ENCODE data around the gene SUN1.
"Not testable (repeated sequence)": the region's sequence is repeated elsewhere in the genome, so short reads cannot be mapped to it uniquely, and the experiment has no call there.

The SUN1 gene

GRCh38 chr7:871900-872537 lies 39.7 kb downstream of the SUN1 start:
- Histone ChIP-seq H3K27me3 (ENCODE audit: control insufficient read depth in 1 of 2, insufficient read depth in 2 of 2, low read length in 2 of 2) (no peaks in the 10 kb centered on the region), H3K9me3 (ENCODE audit: control insufficient read depth in 2 of 2, low read length in 2 of 2) (no peaks in the 10 kb centered on the region), H3K27ac (ENCODE audit: low read length) (peak overlapping the region; percentile 85), H3K4me1 (ENCODE audit: control insufficient read depth, insufficient read depth, low read length) (peaks cover 60% of the 10 kb centered on the region), H3K36me3 (ENCODE audit: control insufficient read depth in 2 of 2, insufficient read depth in 2 of 2, low read length in 2 of 2) (peaks cover 22 to 43% of the 10 kb centered on the region in 2 donors), H3K4me3 (ENCODE audit: low read length in 2 of 2) (no peak overlapping the region), H3K9ac (ENCODE audit: low read length in 2 of 2) (peak overlapping the region in 1 of 2 donors; percentile 42)

GRCh38 chr7:872685-873084 lies 40.4 kb downstream of the SUN1 start:
- H3K9ac ChIP-seq (ENCODE audit: low read length in 2 of 2); H3K4me3 ChIP-seq (ENCODE audit: low read length in 2 of 2); H3K9me3 ChIP-seq (ENCODE audit: control insufficient read depth in 2 of 2, low read length in 2 of 2); H3K27me3 ChIP-seq (ENCODE audit: control insufficient read depth in 1 of 2, insufficient read depth in 2 of 2, low read length in 2 of 2): not testable (repeated sequence)
- Histone ChIP-seq H3K27ac (ENCODE audit: low read length) (peak overlapping the region; percentile 85), H3K4me1 (ENCODE audit: control insufficient read depth, insufficient read depth, low read length) (peaks cover 53% of the 10 kb centered on the region), H3K36me3 (ENCODE audit: control insufficient read depth in 2 of 2, insufficient read depth in 2 of 2, low read length in 2 of 2) (peaks cover 18 to 38% of the 10 kb centered on the region in 2 donors)

GRCh38 chr7:873367-874002 lies 41.2 kb downstream of the SUN1 start:
- Histone ChIP-seq H3K9me3 (ENCODE audit: control insufficient read depth in 2 of 2, low read length in 2 of 2) (no peaks in the 10 kb centered on the region), H3K27me3 (ENCODE audit: control insufficient read depth in 1 of 2, insufficient read depth in 2 of 2, low read length in 2 of 2) (no peaks in the 10 kb centered on the region), H3K4me3 (ENCODE audit: low read length in 2 of 2) (no peak overlapping the region), H3K9ac (ENCODE audit: low read length in 2 of 2) (peak overlapping the region; percentile 14 to 19), H3K27ac (ENCODE audit: low read length) (peak overlapping the region; percentile 85), H3K4me1 (ENCODE audit: control insufficient read depth, insufficient read depth, low read length) (peaks cover 53% of the 10 kb centered on the region), H3K36me3 (ENCODE audit: control insufficient read depth in 2 of 2, insufficient read depth in 2 of 2, low read length in 2 of 2) (peaks cover 18 to 38% of the 10 kb centered on the region in 2 donors)

- Histone ChIP-seq H3K9ac (ENCODE audit: low read length in 2 of 2) (peak overlapping the region; percentile 14 to 19), H3K27ac (ENCODE audit: low read length) (peak overlapping the region; percentile 85), H3K9me3 (ENCODE audit: control insufficient read depth in 2 of 2, low read length in 2 of 2) (no peaks in the 10 kb centered on the region), H3K4me1 (ENCODE audit: control insufficient read depth, insufficient read depth, low read length) (peaks cover 54% of the 10 kb centered on the region), H3K27me3 (ENCODE audit: control insufficient read depth in 1 of 2, insufficient read depth in 2 of 2, low read length in 2 of 2) (no peaks in the 10 kb centered on the region), H3K4me3 (ENCODE audit: low read length in 2 of 2) (no peak overlapping the region), H3K36me3 (ENCODE audit: control insufficient read depth in 2 of 2, insufficient read depth in 2 of 2, low read length in 2 of 2) (peaks cover 17 to 38% of the 10 kb centered on the region in 2 donors)
These were observed 41.9 kb downstream of the SUN1 start for GRCh38 chr7:874031-874749.

GRCh38 chr7:875051-875450 lies 42.8 kb downstream of the SUN1 start:
- H3K4me3 ChIP-seq (ENCODE audit: low read length in 2 of 2) = no peak overlapping the region
- H3K36me3 ChIP-seq (ENCODE audit: control insufficient read depth in 2 of 2, insufficient read depth in 2 of 2, low read length in 2 of 2) = peaks cover 11 to 33% of the 10 kb centered on the region in 2 donors
- H3K27me3 ChIP-seq (ENCODE audit: control insufficient read depth in 1 of 2, insufficient read depth in 2 of 2, low read length in 2 of 2) = no peaks in the 10 kb centered on the region
- H3K9me3 ChIP-seq (ENCODE audit: control insufficient read depth in 2 of 2, low read length in 2 of 2) = no peaks in the 10 kb centered on the region
- peaks cover 53% of the 10 kb centered on the region for H3K4me1 ChIP-seq (ENCODE audit: control insufficient read depth, insufficient read depth, low read length)
- H3K27ac ChIP-seq (ENCODE audit: low read length) = peak overlapping the region; percentile 73
- H3K9ac ChIP-seq (ENCODE audit: low read length in 2 of 2) = no peak overlapping the region

- H3K4me3 ChIP-seq (ENCODE audit: low read length in 2 of 2) = peak overlapping the region; percentile 7 to 54
These were observed 43.3 kb downstream of the SUN1 start for GRCh38 chr7:875476-876076.

GRCh38 chr7:876077-876971 lies 44.0 kb downstream of the SUN1 start, which contains the start of gene GET4:
Gene GET4, plus strand, starts transcription at chr7:876554. Its CDS starts 92 bp downstream, at chr7:876646.
- H3K9me3 ChIP-seq (ENCODE audit: control insufficient read depth in 2 of 2, low read length in 2 of 2) = no peaks in the 10 kb centered on the region
- peaks cover 11 to 27% of the 10 kb centered on the region in 2 donors for H3K36me3 ChIP-seq (ENCODE audit: control insufficient read depth in 2 of 2, insufficient read depth in 2 of 2, low read length in 2 of 2)
- peak within 1 kb of the TSS; percentile 81 to 86 for H3K9ac ChIP-seq (ENCODE audit: low read length in 2 of 2)
- no peaks in the 10 kb centered on the region for H3K27me3 ChIP-seq (ENCODE audit: control insufficient read depth in 1 of 2, insufficient read depth in 2 of 2, low read length in 2 of 2)
- H3K4me1 ChIP-seq (ENCODE audit: control insufficient read depth, insufficient read depth, low read length) = peaks cover 56% of the 10 kb centered on the region
- peak within 1 kb of the TSS; percentile 72 to 87 for H3K4me3 ChIP-seq (ENCODE audit: low read length in 2 of 2)
- peak within 1 kb of the TSS; percentile 77 for H3K27ac ChIP-seq (ENCODE audit: low read length)

More at GRCh38 chr7:875476-876076, 43.3 kb downstream of the SUN1 start:
- H3K36me3 ChIP-seq (ENCODE audit: control insufficient read depth in 2 of 2, insufficient read depth in 2 of 2, low read length in 2 of 2) = peaks cover 11 to 28% of the 10 kb centered on the region in 2 donors
- no peaks in the 10 kb centered on the region for H3K9me3 ChIP-seq (ENCODE audit: control insufficient read depth in 2 of 2, low read length in 2 of 2)
- no peak overlapping the region for H3K9ac ChIP-seq (ENCODE audit: low read length in 2 of 2)
- peaks cover 56% of the 10 kb centered on the region for H3K4me1 ChIP-seq (ENCODE audit: control insufficient read depth, insufficient read depth, low read length)
- no peaks in the 10 kb centered on the region for H3K27me3 ChIP-seq (ENCODE audit: control insufficient read depth in 1 of 2, insufficient read depth in 2 of 2, low read length in 2 of 2)
- H3K27ac ChIP-seq (ENCODE audit: low read length) = peak overlapping the region; percentile 73

- Histone ChIP-seq H3K27ac (ENCODE audit: low read length) (peak overlapping the region; percentile 77), H3K4me1 (ENCODE audit: control insufficient read depth, insufficient read depth, low read length) (peaks cover 56% of the 10 kb centered on the region), H3K36me3 (ENCODE audit: control insufficient read depth in 2 of 2, insufficient read depth in 2 of 2, low read length in 2 of 2) (peaks cover 7 to 22% of the 10 kb centered on the region in 2 donors), H3K9me3 (ENCODE audit: control insufficient read depth in 2 of 2, low read length in 2 of 2) (no peaks in the 10 kb centered on the region), H3K9ac (ENCODE audit: low read length in 2 of 2) (peak overlapping the region; percentile 81 to 86), H3K27me3 (ENCODE audit: control insufficient read depth in 1 of 2, insufficient read depth in 2 of 2, low read length in 2 of 2) (no peaks in the 10 kb centered on the region), H3K4me3 (ENCODE audit: low read length in 2 of 2) (peak overlapping the region; percentile 72 to 87)
These were observed 44.7 kb downstream of the SUN1 start for GRCh38 chr7:876972-877311.

GRCh38 chr7:877312-878232 lies 45.3 kb downstream of the SUN1 start:
- peaks cover under 1 to 15% of the 10 kb centered on the region in 2 donors for H3K36me3 ChIP-seq (ENCODE audit: control insufficient read depth in 2 of 2, insufficient read depth in 2 of 2, low read length in 2 of 2)
- H3K27ac ChIP-seq (ENCODE audit: low read length) = peak overlapping the region; percentile 77
- H3K4me3 ChIP-seq (ENCODE audit: low read length in 2 of 2) = peak overlapping the region; percentile 72 to 87
- peak overlapping the region; percentile 81 to 86 for H3K9ac ChIP-seq (ENCODE audit: low read length in 2 of 2)
- H3K9me3 ChIP-seq (ENCODE audit: control insufficient read depth in 2 of 2, low read length in 2 of 2) = no peaks in the 10 kb centered on the region
- H3K4me1 ChIP-seq (ENCODE audit: control insufficient read depth, insufficient read depth, low read length) = peaks cover 55% of the 10 kb centered on the region
- no peaks in the 10 kb centered on the region for H3K27me3 ChIP-seq (ENCODE audit: control insufficient read depth in 1 of 2, insufficient read depth in 2 of 2, low read length in 2 of 2)

All from stomach smooth muscle (tissue), 2 donors.